COLO668 (cell line): ENCODE measurements around the gene HNRNPAB.
"Not testable (repeated sequence)": the region's sequence is repeated elsewhere in the genome, so short reads cannot be mapped to it uniquely, and the experiment has no call there.

Experiments used
- DNase-seq: peaks from one replicate; lab custom pipeline; 2025; ENCODE audit not compliant: unreplicated experiment; lab: John Stamatoyannopoulos, UW

HNRNPAB gene

DNA sequence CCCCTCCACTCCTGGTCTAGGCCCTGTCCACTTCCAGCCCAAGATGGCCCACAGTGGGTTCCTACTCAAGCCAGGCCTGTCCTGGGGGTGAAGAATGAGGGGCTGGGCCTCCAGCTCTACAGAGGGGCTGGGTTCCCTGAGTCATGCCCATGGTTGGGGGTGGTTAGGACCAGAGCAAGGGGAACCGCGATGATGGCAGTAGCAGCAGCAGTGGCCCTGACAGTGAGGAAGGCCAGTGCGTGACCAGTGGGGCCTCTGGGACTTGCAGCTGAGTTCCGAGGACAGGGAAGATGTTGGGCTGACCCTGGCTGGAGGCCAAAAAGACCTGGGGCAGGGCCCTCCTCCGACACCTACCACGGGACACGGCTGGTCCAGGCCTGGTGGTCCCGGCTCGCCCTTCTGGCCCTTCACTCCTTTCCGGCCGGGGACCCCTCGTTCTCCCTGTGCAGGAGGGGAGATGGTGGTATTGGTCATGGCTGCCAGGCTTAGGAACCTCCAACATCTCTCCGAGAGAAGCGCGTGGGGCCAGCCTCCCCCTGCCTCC is 37.4 kb downstream of the HNRNPAB start:
- DNase-seq = no peak

DNA sequence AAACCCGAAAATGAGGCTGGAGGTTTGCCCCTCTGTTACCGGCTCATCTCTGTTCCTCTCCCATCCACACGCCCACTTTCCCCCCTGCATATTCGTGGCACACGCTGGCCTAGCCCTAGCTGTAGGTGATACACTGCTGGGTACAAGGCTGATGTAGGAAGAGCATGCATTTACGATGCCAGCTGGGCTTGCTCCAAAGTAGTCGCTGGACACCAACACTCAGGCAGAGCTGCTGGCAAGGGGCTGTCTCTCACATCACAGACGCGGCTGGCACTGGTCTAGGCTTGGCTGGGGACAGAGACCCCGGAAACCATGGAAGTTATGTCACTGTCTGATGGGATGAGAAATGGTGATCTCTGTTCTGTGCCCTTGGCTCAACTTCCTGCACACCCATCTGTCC is 38.1 kb downstream of the HNRNPAB start:
- DNase-seq = no peak

DNA sequence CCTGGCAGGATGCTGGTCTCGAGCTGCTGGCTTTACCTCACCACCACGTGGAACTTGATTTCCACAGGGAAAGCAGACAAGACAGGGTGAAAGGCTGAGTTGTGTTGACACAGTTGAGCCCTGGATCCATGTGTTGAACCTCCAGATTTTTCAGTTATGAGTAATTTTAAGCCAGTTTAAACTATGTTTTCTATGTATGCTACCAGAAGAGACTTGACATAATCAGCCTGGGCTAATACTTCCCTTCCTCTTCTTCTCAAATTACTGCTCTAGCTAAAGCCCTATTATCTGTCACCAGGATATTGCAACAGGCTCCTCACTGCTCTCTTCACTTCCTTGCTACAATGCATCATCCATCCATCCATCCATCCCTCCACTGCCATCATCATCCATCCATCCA is 40.2 kb downstream of the HNRNPAB start:
- no peak for DNase-seq

DNA sequence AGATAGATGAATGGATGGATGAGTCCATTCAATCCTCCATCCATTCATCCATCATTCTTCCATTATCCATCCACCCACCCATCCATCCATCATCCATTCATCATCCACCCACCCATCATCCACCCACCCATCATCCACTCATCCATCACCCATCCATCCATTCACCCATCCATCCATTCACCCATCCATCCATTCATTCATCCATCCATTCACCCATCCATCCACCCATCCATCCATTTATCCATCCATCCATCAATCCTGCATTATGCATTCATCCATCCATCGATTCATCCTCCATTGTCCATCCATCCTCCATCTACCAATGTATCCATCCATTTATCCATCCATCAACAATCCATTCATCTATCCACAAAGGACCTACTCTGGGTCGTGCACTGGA is 41.1 kb downstream of the HNRNPAB start:
- no peak for DNase-seq

DNA sequence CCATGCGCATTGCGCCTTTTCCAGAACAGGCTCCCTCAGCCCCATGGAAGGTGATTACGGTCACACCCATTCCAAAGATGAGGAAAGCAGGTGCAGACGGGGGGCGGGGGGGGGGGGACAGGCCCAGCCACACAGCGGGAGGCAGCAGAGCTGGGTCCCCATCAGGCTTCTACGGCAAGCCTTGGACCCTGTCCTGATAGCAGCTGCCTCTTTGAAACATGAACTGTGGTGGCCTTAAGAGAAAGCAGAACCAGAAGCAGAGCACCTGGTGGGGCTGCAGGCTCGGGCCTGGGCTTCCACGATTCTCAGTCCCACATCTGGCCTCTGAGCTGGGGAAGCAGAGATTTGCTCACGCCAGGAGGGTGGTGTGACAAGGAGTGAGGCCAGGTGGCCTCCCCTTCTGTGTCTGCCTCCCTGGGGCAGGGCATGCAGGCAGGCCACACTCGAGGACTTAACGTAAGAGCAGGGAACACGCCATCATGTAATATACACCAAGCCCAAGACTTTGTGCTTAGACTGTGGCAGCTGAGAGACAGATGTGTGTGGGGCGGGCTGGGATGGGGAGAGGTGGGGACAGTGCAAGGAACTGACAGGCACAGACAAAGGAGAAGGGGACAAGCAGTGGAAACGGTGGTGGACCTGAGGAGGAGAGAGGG is 42.4 kb downstream of the HNRNPAB start:
- peak; percentile 38 for DNase-seq

DNA sequence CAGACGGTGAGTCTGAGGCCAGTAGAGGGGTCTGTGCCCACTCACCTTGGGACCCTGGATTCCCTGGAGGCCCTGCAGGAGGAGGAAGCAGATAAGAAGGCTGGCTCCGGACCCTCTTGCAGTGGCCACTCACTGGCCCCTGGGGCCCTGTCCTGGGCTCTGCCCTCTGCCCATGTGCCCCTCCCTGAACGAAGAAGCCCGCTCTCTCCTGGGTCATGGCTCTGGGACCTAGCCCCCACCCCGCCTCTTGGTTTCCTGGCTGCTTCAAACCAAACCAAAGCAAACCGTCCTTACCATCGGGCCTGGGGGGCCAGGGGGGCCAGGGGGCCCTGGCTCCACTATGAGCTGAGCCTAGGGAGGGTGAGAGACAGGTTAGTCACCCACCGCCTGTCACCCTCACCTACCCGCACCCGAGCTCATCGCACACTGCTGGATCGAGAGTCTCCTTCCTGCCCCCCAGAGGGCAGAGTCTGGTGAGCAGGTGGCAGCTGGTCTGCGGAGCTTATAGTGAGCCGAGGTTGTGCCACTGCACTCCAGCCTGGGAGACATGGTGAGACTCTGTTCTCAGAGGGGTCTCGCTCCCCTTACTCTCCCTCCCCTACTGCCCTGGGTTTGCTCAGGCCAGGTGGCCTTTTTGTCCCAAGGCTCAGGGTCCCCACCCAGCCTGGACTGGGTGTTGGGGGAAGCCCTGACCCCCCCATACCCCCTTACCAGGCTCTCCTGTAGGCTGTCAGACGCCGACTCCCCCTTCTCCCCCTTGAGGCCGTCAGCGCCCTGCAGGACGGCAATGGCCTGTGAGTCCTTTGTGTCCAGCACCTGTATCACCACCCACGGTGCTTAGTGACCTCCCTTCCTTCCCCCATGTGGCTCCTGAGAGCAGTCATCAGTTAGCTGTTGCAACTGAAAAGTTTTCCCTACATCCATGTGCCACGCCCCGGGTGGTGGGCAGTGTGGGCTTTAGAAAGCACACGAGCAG is 43.4 kb downstream of the HNRNPAB start:
- DNase-seq = peak; percentile 3

DNA sequence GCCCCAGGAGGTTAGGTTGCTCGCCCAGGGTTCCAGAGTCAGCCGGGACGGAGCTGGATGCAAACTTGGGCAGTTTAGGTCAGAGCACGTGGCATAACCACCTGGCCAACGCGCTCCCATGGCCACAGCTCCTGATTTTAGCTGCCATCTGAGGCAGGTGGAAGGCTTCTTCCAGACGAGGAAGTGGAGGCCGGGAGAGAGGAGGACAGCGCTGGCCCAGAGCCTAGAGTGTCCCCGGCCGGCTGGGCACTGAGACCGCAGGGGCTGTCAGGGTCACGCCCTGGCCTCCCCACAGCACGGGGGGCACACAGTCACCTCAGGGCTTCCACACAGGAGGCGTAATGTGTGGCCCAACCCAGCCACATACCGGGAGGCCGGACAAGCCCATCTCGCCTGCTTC is 44.4 kb downstream of the HNRNPAB start:
- no peak for DNase-seq

DNA sequence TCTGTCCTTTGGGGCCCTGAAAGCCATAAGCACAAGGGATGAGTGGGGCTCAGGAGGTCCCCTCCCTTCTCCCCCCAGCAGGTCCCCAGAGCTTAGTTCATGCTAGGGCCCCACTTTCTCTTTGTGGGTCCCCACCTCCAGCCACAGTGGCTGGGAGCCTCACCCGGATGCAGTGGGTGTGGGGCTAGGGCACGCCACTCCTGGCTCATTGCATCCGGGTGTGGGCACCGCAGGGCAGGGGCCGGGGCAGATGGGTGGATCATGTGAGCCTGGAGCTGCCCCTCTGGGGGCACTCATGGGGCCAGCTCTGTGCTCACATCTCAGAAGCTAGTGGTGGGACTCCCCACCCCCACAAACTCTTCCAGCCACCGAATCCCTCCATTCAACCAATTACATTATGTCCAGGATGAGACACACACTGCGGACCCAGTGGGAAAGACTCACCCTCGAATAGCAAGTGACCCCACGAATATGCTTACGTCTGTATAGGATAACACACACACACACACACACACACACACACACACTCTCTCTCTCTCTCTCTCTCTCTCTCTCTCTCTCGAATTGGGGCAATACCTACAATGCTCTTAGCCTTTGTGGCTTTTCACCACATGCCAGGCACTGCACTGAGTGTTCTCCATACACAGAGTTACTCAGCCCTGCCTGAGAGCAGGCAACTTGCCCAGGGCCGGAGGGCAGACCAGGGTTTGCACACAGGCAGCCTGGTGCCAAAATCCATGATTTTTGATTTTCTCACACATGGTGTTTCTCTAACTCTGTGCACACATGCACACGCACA is 45.1 kb downstream of the HNRNPAB start:
- DNase-seq = no peak

DNA sequence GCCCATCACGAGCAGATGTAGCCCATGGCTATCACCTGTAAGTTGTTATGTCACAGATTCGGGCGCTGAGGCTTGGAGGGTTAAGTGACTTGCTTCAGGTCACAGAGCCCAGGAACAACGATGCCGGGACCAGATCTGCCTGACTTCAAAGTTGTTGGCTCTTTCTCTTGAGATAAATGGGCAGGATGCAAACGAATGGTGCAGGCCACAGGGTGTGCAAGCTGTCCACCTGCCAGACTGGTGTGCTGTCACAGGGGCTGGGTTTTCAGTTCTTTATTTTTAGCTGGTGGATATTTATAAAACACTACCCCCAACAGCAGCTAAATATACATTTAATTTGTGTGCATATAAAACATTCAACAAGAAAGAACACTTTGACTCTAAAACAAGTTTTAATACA is 45.9 kb downstream of the HNRNPAB start:
- DNase-seq = no peak

DNA sequence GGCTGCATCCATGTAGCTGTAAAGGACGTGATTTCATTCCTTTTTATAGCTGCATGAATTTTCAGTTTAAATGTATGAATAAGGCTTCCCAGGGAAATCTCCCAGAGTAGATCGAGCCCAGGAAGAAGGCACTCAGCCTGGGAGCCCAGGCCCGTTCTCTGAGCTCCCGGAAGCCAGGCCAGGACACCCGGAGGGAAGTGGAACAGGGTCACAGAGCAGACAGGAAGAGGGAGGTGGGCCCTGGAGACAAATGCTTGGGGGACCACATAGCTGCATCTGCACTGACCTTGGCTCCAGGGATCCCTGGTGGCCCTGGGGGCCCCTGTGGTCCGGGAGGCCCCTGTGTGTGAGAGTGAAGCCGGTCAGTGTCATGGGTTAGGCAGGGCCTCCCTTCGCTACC is 47.9 kb downstream of the HNRNPAB start:
- DNase-seq = no peak

DNA sequence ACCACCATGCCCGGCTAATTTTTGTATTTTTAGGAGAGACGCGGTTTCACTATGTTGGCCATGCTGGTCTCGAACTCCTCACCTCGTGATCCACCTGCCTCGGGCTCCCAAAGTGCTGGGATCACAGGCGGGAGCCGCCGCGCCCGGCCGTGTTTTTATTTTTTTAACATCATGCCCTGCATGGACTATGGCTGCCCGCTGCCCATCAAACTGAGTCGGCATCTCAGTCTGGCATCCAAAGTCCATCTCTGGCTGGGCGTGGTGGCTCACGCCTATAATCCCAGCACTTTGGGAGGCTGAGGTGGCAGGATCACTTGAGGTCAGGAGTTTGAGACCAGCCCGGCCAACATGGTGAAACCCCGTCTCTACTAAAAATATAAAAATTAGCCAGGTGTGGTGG is 49.3 kb downstream of the HNRNPAB start:
- DNase-seq = not testable (repeated sequence)

DNA sequence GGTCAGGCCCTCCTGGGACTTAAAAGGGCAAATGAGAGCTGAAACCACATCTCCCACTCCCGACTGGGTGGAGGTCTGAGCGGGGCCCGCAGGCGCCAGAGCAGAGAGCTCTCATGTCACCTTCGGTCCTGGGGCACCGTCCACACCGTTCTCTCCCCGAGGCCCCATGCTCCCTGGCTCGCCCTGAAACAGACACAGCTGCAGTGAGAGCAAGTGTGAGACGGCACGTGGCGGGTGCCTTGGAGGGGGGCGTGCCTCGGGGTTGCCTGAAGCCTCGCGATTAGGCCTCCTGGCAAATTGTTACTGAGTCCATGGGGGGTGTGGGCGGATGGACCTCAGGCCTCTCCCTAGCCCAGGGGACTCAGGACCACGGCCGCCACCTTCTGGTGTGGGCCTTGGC is 52.4 kb downstream of the HNRNPAB start:
- no peak for DNase-seq

DNA sequence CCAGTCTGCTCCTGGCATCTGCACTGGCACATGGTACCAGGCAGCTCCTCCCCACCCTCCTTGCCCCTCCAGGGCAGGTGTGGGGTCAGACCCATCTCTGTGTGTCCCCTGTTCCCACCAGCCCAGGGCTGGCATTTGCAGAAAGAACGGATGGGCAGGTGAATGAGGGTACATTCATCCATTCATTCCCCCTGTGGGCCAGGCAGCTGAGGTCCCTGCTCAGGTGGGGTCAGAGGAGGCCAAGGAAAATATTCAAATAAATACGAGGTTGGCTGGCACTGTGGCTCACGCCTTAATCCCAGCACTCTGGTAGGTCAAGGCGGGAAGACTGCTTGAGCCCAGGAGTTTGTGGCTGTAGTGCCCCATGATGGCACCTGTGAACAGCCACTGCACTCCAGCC is 53.3 kb downstream of the HNRNPAB start:
- DNase-seq = no peak

DNA sequence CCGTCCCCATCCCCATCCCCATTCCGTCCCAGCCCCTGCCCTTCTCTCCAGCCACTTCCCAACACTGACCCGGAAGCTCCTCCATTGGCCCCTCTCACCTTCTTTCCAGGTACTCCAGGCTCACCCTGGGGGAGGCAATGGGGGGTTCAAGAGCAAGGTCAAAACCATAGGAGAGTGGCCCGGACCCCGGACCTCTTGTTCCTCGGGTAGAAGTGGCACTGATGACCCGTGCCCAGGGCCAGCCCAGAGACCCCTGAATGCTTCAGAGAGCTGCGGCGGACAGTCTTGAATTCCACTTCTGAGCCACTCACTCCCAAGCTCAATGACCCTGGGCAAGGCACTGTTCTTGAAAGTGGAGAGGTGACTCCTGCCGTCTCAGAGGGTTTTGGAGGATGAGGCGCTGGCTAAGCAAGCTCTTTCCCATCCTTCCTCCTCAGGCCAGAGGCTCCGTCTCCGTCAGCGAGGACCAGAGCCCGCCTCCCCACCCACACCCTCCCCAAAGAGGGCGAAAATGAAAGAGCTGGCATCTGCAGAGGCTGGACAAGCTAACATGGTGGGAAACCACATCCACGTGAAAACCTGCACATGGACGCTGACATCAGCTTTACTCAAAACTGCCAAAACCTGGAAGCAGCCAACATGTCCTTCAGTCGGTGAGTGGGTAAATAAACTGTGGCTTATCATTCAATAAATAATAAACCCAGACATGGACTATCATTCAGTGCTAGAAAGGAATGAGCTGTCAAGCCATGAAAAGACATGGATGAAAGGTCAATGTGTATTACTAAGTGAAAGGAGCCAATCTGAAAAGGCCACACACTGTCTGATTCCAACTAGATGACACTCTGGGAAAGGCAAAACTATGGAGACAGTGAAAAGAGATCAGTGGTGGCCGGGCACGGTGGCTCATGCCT is 55.5 kb downstream of the HNRNPAB start:
- DNase-seq = no peak
